ENCODE measurements around the gene PLA1A. TPM values are rescaled to one million over a fixed set of nuclear protein-coding genes. Genes with fewer than 3 reads are reported as not detected.
"Not testable (repeated sequence)": the region's sequence is repeated elsewhere in the genome, so short reads cannot be mapped to it uniquely, and the experiment has no call there.

The PLA1A gene
- polyA plus RNA-seq, 10 donors, result 0.15 to 0.41 (median 0.25) TPM; not detected in 5

DNA sequence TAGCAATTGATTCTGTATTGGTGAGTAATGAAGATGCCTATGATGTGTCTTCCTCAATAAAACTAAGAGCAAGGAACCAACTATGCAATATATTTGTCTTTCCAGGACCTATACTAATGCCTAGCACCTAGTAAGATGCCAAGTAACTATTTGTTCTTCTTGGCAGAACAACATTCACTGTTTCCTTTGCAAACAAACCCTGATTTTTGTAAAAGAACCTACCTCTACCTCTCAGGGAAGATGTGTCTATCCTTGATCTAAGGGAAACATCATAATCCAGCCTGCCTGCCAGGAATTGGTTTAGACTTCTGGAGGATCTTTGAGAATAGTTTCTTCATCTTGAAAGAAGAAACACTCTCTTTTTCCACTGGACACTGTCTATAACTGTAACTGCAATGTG is 22.2 kb upstream of the PLA1A start:
- no peak for DNase-seq

DNA sequence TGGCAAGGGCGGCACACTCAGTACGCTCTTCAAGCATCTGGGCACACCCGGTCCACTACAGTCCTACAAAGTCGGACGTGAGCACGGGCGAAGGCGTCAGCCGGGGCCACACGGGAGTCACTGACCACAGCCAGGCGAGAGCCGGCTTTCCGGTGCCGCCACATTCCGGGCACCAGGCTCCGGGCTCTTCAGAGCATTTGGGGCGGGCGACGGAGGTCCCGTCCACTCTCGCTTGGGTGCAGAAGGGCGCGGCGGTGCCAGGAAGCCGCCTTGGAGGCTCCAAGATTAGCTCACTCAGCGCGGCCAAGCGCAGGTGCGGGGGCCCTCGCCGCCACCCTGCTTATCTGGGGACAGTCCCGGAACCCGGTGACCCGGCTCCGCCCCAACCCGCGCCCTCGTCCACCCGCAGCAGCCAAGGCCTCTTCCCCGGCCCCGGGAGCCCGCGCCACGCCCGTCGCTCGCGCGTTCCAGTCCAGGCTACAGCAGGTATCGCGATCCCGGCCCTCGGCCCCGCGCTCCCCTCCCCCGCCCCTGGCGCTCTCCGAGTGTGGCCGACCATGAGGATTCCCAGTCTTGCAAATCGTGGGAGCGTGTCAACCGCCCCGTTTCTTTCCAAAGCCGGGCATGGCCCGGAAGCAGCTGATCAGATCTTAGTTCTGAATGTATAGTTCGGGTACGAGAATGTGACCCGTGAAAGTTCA is 18.2 kb upstream of the PLA1A start, which contains the start of gene ADPRH:
TSS of gene ADPRH (plus strand) at position 127 of the 701 bp plus-strand sequence. CDS start 2,678 bp downstream, outside the sequence.
- DNase-seq, result peak; percentile 64 to 93 (median 85)

DNA sequence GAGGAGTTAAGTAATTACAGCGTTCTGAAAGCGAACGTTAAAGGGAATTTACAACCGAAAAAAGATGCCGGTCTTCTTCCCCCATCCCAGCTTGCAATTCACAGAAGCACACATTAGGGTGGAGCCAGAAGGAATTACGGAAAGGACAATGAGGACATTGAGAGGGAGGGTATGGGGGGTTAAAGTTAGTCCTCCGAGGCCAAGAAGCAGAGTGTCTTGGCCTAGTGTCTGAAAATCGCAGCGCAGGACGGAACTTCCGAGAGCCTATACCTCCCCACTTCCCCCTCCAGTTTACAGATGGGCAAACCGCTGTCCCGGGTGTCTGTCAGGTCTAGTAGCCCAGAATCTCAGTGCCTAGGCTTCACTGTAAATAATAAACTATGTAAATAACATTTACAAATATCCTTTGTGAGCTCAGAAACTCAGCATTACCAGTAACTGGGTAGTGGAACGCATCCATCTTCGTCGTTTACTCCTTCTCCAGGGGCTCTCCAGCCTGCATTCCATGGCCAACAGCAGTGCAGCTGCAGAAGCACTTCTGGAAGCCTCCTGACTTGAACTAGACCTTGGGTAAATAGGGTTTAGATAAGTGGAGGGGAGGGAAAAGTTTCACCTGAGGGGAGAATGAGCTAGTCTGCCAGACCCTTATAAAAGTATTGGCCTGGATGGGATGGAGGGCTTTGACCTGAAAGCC is 17.5 kb upstream of the PLA1A start:
- DNase-seq, result peak; percentile 41 to 91 (median 76)

DNA sequence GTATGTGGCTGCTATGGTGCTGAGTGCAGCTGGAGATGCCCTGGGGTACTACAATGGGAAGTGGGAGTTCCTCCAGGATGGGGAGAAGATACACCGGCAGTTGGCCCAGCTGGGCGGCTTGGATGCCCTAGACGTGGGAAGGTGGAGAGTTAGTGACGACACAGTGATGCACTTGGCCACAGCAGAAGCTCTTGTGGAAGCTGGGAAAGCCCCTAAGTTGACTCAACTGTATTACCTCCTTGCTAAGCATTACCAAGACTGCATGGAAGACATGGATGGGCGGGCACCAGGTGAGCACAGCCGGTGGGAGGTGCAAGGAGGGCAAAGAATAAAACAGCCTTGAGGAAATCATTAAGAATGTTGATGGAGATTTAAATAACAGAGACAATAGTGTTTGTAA is 15.5 kb upstream of the PLA1A start:
- DNase-seq, result no peak

DNA sequence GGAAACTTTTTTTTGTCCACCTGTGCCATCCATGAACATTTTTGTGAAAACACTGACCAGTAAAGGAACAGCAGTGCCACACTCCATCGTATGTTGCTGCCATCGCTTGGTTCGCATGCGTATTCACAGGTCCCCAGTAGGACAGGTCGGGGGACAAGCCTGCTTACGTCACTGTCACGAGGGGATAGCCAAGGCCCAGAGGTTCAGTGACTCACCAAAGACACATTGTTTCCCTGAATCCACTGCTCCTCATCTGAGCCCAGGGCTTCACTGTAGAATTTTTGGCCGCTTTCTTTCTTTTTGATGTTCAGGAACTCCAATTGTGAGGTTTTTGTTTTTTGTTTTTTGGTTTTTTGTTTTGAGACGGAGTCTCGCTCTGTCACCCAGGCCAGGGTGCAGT is 12.5 kb upstream of the PLA1A start:
- no peak for DNase-seq

DNA sequence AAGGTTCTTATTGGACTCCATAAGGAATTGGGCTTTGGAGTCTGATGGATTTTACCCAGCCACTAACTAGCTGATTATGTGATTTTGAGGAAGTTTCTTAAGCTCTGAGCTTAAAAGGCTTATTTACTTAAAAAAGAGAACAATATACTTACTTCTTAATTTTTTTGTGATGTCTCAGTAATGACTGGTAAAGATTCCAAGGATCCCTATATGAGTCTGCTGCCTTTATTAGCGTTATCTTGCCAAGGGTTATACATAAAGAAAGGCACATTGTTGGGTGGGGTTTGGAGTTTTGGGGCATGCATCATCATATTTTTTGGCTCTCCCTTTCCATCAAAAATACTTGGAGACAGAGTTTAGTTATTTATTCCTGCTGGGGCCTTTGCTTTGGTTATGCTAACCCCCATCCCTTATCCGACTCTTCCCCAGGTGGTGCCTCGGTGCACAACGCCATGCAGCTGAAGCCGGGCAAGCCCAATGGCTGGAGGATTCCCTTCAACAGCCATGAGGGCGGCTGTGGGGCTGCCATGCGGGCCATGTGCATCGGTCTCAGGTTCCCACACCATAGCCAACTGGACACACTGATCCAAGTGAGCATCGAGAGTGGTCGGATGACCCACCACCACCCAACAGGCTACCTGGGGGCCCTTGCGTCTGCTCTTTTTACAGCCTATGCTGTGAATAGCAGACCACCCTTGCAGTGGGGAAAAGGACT is 11.7 kb upstream of the PLA1A start:
- DNase-seq, result peak in 1 of 3 donors; percentile 19

DNA sequence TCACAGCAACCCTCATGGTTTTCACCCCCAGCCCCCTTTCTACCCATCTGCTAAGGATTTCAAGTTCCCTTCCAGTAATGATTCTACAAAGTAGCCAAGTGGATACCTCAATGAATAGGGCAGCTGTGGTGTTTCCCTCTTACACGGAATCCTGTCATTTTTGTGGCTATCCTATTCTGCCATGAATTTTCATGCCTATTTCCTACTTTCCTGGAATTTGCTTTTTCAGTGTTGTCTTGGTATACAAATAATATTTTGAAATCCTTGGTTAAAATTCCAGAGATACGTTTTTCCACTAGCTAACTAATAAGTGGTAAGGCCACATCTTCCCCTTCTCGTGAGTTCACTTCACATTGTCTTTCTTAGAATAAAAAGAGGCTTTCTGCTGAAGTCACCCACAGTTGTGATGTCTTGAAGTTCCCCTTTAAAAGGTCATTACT is 10.9 kb upstream of the PLA1A start:
- DNase-seq, result no peak

DNA sequence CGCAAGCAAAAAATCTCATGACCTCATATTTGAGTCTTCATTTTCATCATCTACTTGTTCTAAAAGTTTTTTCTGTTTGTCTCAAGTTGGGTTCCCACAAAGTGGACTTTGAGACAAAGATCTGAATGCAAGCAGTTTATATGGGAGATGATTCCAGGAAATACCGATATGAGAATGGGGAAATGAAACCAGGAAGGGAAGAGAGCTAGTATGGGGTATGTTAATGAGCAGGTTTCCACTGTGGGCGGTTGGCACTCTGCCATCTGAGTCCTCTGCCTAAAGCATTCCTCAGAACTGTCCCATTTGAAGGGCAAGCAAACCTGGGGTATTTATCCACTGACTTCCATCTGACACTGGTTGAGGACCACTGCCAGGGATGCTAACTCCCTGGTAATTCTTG is 9.6 kb upstream of the PLA1A start:
- peak in 2 of 3 donors; percentile 37 to 52 for DNase-seq

DNA sequence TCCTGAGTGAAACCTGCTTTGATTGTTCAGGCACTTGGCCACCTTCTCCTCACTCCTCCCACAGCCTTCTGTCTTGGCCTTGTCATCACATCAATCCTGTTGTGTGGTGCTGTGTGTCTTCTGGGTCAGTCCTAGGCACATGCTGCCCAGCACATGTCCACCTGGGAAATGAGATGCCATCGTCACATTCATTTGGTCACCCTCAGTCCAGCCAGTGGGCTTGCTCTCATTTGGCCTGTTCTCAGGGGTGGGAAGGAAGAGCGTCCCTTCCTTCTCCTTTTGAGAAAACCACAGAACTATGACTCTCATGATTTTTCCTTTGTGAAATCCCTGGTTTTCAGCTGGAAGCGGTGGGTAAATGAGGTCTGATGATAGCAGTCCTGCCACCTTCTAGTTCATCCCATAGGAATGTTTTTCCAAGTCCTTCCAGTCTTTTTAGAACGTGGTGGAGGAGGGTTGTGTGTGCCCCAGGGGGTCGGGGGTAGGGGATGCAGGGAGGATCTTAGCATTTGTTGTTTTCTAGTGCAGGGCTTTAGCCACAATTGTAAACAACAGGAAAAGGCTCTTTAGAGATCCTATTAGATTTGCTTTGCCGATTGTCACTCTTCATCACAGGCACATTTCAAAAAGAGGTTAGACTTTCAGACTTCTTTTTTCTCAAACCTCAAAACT is 8.4 kb upstream of the PLA1A start:
- no peak for DNase-seq

DNA sequence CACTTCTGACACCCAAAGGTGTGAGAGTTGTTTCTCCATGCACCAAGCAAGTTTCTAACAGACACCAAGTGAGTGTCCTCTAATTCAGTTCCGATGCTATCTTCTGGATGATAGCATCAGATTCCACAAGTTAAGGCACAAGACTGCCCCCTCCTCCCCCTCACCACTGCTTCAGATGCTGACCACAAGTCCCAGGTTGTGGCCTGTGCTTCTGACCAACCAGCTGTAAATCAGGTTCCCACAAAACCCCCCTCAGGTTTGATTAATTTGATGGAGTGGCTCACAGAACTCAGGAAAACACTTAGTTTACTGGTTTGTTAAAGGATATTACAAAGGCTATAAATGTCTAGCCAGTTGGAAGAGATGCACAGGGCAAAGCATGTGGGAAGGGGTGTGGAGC is 7.0 kb upstream of the PLA1A start:
- DNase-seq, result no peak

DNA sequence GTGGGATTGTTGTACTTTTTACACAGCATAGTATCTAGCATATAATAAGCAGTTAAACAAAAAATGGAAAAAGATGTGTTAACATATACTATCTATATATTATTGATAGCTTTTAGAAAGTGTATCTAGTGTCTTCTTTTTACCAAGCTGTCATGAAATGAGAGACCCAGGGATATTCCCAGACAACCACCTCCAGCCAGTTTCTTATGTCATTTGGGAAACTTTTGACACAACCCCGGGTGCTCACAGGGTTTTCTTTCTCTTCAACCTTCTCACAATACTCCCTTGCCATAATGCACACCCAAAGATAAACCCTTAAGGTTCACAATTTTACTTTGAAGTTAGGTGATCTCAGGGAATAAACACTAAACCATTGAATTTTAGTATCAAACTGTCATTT is 4.8 kb upstream of the PLA1A start:
- no peak for DNase-seq

DNA sequence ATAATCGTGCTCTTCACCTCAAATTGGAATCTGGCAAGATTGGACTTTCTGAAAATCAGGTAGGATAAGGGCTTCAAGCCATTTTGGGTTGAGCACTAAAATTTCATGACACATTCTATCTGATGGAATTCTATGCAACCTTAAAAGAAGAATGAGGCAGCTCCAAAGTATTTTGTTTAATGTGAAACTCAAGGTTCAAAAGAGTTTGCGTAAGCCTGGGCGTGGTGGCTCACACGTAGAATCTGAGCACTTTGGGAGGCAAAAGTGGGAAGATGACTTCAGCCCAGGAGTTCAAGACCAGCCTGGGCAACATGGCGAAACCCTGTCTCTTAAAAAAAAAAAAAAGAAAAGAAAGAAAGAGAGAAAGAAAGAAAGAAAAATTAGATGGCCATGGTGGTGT is 3.6 kb upstream of the PLA1A start:
- no peak for DNase-seq

DNA sequence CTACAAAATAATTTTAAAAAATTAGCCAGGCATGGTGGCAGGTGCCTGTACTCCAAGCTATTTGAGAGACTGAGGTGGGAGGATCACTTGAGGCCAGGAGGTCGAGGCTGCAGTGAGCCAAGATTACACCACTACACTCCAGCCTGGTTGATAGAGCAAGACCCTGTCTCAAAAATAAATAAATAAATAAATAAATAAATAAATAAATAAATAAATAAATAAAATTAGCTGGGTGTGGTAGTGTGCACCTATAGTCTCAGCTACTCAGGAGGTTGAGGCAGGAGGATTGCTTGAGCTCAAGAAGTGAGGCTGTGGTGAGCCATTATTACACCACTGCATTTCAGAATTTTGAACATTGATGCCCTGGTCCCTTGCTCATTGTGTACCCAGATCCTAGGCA is 2.8 kb upstream of the PLA1A start:
- not testable (repeated sequence) for DNase-seq

DNA sequence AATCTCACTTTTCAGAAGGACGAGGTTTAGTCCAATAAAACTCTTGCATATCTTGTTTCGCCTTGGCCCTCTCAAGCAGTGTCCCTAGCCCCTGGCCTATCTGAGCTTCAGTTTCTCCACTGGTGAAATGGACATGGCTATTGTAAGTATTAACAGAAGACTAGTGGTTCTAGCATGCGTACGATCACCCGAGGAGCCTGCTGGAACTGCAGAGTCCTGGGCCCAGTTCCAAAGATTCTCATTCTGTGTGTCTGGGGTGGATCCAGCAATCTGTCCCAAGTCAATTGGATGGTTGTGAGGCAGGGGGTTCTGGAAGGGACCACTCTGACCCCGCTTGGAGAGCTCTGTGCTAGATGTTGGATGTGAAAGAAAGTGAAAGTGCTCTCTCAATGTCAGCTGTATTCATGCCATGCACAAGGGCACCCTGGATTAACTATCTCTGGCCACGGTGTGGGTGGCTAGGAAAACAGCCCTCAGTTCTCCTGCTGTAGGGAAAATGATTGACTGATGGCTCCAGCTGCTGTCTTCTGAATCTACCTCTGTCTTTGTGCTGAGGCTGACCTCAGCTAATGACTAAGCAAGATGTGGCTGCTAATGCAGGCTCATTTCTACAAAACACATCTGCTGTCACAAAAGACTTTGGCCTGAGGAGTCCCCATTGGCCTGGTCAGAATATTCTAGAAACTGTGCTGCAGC is 1.9 kb upstream of the PLA1A start:
- peak in 2 of 3 donors; percentile 11 to 27 for DNase-seq

DNA sequence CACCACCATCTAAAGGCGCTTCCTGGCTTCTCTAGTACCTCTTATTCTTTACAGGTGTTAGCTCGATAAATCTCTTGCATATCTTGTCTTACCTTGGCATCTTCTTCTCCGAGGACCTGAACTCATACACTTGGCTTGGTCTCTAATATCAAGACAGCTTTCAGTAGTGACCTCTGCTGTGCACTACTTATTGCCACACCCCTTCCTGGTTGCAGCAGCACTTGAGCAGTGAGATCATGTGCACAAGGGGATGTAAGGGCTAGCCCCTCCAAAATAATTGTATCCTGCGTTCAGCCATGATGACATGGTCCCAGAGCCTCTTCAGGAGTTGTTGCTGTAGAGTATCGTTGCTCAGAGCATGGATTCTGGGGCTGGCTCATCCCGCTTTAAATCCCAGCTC is 1.3 kb upstream of the PLA1A start:
- no peak for DNase-seq

DNA sequence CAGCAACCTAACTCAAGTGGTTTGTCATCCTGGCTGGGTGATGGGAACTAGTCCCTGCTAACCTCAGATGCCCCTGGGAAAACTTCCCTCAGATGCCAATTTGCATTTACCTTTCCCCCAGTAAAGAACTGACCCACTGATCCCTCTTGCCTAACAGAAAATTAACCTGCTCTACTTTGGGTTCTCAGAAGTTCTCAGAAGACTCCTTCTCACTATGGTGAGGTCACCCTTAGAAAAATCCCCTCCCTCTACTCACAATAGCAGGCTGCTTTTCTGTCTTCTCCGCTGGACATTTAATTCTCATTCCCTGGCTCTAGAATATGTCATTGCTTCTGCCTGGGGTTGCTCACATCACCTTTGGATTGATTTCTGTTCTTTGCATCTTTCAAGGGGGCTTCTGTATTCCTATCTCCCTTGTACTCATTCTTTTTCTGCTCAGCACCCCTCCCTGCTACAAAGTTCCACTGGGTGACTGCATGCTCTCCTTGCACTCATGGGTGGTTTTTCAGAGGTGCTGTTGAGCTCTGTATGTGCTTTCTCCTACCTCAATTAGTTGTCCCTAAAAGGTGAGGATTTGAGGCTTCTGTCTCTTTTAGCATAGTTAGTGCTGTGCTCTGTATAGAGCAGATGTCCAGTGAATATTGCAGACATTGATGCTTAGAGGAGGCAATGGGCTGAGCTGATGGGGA is 869 bp downstream of the PLA1A start:
- DNase-seq, result no peak

DNA sequence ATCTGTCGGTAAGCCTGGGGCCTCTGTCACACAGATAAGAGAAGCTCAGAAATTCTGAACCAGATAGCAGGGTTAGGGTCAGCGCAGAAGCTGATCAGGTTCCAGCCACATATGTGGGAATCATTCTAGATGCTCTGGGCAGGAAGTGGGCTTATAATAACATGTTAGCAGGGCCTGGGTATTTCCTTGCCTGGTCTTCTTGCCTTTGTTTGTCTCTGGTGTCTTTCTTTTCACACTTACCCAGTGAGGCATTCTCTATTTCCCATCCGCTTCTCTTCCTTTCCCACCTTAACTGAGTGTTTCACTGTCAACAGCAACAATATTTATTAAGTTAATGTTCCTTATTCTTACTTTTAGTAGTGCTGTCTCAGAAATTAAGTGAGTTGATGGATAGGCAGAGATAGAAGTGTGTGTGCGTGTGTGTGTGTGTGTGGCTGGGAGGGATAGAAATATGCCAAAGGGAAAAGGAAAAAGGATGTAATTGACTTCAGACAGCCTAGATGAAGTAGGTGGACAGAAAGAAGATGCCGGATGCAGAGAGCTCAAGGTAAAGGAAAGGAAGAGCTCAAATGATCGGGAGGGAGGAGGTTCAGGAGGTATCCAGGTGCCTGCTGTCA is 2.0 kb downstream of the PLA1A start:
- DNase-seq, result no peak

DNA sequence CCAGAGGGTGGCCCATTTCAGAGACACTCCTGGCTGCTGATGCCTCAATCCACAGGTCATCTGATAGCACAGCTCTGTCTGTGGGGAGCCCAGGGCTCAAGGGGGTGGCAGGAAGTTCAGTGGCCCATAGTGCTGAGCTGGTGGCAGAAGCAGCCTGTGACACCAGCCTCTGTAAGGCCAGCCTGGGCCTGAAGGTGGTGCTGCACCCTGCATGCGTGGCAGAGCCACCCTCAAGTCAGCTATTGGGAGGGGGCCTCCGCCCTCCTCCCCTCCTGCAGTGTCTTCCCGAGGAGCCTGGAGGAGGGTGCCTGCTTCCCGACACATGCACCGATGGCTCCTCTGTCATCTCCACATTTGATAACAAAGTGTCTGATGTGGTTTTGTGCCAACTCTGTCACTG is 3.0 kb downstream of the PLA1A start:
- DNase-seq, result no peak

DNA sequence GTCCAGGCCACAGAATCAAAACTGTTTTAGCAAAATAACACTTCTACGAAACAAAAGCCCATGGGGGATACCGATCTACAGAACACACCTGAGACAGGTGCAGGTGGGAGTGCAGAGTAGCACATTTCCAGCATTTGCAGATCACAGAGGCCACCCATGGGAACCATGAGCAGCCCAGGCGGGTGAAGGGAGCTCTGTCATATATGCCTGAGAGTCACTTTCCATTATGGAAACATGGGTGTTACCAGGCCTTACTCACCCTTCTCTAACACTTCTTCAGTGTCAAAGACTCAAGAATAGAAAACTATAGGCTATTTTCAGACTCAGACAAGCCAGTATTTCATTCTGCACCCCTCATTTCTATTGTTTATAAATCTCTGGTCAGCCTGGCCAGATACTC is 3.5 kb downstream of the PLA1A start:
- no peak for DNase-seq

DNA sequence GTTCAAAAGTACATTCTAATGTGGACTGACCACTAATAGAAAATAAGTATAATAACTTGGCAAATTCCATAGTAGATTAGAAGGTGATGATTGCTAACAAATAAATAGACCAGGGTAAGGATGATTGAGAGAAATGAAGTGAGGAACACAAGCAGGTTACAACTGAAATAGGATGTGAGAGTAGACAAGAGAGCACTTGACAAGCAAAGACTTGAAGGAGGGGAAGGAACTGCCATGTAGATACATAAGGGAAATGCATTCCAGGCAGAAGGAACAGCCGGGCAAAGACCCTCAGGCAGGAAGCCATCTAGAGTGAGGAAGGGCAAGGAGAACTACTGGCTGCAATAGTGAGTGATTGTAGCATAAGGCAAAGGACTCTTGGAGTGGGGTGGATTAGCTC is 5.0 kb downstream of the PLA1A start:
- DNase-seq, result no peak
